Measurements from ENCODE around the gene LAPTM5.
A peak's percentile ranks its signal among the peaks of the same experiment; 100 is the strongest.
"Not testable (repeated sequence)": the region's sequence is repeated elsewhere in the genome, so short reads cannot be mapped to it uniquely, and the experiment has no call there.

LAPTM5 gene

GRCh38 chr1:30770150-30770549 lies 12.6 kb upstream of the LAPTM5 start:
- no peak for DNase-seq (ENCODE audit: low spot score)

GRCh38 chr1:30768830-30769718 lies 11.5 kb upstream of the LAPTM5 start:
- DNase-seq (ENCODE audit: low spot score), result peak; percentile 97

- peak; percentile 72 for DNase-seq (ENCODE audit: low spot score)
Observed at GRCh38 chr1:30768159-30768829, 10.7 kb upstream of the LAPTM5 start.

GRCh38 chr1:30766948-30767347 lies 9.4 kb upstream of the LAPTM5 start:
- DNase-seq (ENCODE audit: low spot score), result not testable (repeated sequence)

GRCh38 chr1:30765556-30766434 lies 8.2 kb upstream of the LAPTM5 start:
- peak; percentile 56 for DNase-seq (ENCODE audit: low spot score)

GRCh38 chr1:30764939-30765555 lies 7.5 kb upstream of the LAPTM5 start:
- DNase-seq (ENCODE audit: low spot score), result no peak

- DNase-seq (ENCODE audit: low spot score), result no peak
Observed at GRCh38 chr1:30764396-30764795, 6.8 kb upstream of the LAPTM5 start.

- no peak for DNase-seq (ENCODE audit: low spot score)
Observed at GRCh38 chr1:30763651-30764248, 6.2 kb upstream of the LAPTM5 start.

GRCh38 chr1:30762930-30763650 lies 5.5 kb upstream of the LAPTM5 start:
- no peak for DNase-seq (ENCODE audit: low spot score)

- no peak for DNase-seq (ENCODE audit: low spot score)
Observed at GRCh38 chr1:30762152-30762929, 4.8 kb upstream of the LAPTM5 start.

- DNase-seq (ENCODE audit: low spot score), result no peak
Observed at GRCh38 chr1:30761381-30762151, 4.0 kb upstream of the LAPTM5 start.

- no peak for DNase-seq (ENCODE audit: low spot score)
Observed at GRCh38 chr1:30760596-30761324, 3.2 kb upstream of the LAPTM5 start.

GRCh38 chr1:30759718-30760281 lies 2.2 kb upstream of the LAPTM5 start:
- DNase-seq (ENCODE audit: low spot score), result no peak

GRCh38 chr1:30758785-30759380 lies 1.3 kb upstream of the LAPTM5 start:
- peak; percentile 40 for DNase-seq (ENCODE audit: low spot score)

- no peak for DNase-seq (ENCODE audit: low spot score)
Observed at GRCh38 chr1:30758121-30758688, 631 bp upstream of the LAPTM5 start.

- peak; percentile 76 for DNase-seq (ENCODE audit: low spot score)
Observed at GRCh38 chr1:30756545-30757351, 826 bp downstream of the LAPTM5 start.

GRCh38 chr1:30756206-30756544 lies 1.4 kb downstream of the LAPTM5 start:
- no peak for DNase-seq (ENCODE audit: low spot score)
